Lung microvascular endothelial cell (primary cell): ENCODE results near the gene CEBPA. TPM values are rescaled to one million over a fixed set of nuclear protein-coding genes. Genes with fewer than 3 reads are reported as not detected.
"Not testable (repeated sequence)": the region's sequence is repeated elsewhere in the genome, so short reads cannot be mapped to it uniquely, and the experiment has no call there.

Experiments
- DNase-seq, 2 donors: peaks; one replicate each; pipeline versions ENCODE4 v3.0.0 to v3.0.0-alpha.2; 2010; ENCODE audit warnings: low read depth in 2 of 2
- total RNA-seq: library from RNA; depleted of rRNA; stranded (reverse); fragments of >200 nt; gene quantifications from 2 replicates; pipeline ENCODE4 v1.2.1, GENCODE V29; 2014

CEBPA gene
- total RNA-seq, 1 donor from 2014 or later = 0.20 TPM

DNA sequence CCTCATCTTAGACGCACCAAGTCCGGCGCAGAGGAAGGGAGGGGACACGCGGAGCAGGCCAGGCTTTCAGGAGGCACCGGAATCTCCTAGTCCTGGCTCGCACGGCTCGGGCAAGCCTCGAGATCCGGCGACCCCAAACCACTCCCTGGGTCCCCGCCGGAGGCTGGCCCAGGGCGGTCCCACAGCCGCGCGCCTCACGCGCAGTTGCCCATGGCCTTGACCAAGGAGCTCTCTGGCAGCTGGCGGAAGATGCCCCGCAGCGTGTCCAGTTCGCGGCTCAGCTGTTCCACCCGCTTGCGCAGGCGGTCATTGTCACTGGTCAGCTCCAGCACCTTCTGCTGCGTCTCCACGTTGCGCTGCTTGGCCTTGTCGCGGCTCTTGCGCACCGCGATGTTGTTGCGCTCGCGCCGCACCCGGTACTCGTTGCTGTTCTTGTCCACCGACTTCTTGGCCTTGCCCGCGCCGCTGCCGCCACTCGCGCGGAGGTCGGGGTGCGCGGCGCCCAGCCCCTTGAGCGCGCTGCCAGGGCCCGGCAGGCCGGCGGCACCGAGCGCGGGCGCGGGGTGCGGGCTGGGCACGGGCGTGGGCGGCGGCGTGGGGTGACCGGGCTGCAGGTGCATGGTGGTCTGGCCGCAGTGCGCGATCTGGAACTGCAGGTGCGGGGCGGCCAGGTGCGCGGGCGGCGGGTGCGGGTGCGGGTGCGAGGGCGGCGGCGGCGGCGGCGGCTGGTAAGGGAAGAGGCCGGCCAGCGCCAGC lies 1.0 kb downstream of the CEBPA start:
- DNase-seq = peak in 1 of 2 donors; percentile 11

DNA sequence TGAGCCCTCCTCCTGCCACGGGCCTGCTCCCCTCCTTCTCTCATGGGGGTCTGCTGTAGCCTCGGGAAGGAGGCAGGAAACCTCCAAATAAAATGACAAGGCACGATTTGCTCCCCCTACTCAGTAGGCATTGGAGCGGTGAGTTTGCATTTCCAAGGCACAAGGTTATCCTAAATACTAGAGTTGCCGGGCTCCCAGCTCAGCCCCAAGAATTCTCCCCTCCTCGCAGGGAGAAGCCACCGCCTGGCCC lies 1.5 kb downstream of the CEBPA start:
- DNase-seq = no peak

- no peak for DNase-seq
Observed at GRCh38 chr19:33300009-33300893, 2.1 kb downstream of the CEBPA start.

DNA sequence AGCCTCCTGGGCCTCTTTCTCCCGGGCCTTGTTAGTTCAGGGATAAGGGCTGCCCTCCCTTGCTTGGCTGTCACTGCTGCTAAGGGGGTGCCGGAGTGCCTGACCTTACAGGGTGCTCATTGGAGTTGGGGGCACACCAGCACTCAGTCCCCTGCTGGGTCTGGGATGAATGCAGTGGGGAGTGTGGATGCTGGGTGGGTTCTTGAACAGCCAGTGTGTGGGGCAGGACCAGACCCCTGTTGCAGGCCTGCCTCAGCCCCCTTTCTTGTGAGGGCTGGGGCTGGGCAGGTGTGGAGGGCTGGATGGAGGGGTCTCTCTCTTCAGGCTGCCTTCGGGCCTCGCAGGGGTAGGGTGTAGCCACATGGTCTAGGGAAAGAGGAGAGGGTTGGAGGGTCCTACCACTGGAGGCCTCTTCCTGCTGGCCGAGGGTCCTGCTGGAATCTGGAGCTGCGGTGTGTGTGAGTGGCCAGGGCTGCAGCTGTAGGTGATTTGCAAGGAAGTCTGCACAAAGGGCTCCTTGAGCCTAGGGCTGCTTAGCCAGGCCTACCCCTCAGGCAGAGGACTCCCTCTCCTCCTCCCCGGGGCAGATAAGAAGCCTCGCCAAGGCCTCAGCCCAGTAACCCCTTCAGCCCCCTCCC lies 3.2 kb downstream of the CEBPA start:
- DNase-seq = no peak

GRCh38 chr19:33298146-33298911 lies 4.0 kb downstream of the CEBPA start:
- no peak for DNase-seq

DNA sequence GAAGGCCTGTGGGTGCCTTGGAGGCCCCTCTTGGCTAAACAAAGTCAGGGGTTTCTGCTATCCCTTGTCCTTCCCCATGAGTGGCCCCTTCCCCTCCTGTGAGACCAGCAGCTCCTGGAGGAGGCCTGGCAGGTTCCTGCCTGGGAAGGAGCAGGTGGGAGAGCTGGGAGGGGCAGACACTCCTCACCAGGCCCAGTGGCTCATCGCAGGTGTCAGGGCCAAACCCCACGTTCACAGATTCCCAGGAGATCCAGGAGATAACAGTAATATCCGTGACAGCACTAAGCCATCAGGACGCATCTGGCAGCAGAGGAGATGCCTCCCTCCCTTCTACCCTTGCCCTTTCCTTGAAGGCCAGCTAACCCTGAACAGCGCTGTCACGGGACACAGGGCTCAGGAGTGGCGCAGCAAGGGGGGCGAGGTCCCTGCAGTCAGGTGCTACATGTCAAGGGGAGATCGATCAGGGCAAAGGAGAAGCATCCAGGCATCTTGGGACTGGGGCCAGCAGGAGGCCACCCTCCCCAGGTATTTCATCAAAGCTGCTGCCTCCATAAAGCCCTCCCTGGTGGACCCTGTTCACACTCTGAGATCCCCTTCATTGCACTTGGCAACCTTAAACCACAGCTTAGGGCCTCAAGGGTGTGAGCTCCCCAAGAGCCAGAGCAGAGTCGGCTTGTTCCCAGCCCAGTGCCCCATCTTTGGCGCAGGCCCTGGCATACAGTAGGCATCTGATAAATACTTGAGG lies 4.8 kb downstream of the CEBPA start:
- DNase-seq = no peak

DNA sequence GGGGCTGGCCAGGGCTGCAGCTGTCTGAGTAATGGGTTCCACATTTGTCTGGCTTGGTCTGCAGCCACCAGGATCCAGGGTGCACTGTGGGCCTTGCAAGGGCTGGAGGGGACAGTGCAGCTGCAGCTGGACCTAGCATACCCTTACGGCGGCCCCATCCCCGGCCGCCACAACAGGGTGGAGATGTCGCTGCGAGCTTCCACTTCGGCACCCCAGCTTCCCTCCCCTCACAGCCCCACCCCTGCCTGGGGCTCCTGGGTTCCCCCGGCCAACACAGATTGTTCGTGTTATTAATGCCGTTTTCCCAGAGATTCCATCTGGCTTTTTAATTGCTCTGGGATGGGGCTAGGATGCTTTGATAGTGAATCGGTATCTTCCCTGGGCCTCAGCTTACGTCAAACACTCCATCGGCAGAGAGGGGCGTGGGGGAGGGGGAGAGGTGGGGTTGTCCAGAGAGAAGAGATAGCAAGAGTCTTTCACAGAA lies 5.8 kb downstream of the CEBPA start:
- DNase-seq = no peak

GRCh38 chr19:33295621-33296487 lies 6.5 kb downstream of the CEBPA start:
- no peak for DNase-seq

DNA sequence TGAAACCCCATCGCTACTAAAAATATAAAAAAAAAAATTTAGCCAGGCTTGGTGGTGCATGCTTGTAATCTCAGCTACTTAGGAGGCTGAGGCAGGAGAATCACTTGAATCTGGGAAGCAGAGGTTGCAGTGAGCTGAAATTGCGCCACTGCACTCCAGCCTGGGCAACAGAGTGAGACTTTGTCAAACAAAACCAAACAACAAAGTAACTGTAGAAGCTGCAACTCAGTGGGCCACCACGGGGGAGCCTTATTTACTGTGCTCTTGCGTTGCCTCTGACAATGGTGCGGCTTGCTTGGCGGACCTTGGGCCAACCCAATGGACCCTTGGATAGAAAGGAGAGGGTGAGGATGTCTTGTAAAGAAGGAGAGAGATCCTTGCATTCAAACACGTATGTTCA lies 7.3 kb downstream of the CEBPA start:
- not testable (repeated sequence) for DNase-seq

- no peak for DNase-seq
Observed at GRCh38 chr19:33294058-33294798, 8.1 kb downstream of the CEBPA start.

DNA sequence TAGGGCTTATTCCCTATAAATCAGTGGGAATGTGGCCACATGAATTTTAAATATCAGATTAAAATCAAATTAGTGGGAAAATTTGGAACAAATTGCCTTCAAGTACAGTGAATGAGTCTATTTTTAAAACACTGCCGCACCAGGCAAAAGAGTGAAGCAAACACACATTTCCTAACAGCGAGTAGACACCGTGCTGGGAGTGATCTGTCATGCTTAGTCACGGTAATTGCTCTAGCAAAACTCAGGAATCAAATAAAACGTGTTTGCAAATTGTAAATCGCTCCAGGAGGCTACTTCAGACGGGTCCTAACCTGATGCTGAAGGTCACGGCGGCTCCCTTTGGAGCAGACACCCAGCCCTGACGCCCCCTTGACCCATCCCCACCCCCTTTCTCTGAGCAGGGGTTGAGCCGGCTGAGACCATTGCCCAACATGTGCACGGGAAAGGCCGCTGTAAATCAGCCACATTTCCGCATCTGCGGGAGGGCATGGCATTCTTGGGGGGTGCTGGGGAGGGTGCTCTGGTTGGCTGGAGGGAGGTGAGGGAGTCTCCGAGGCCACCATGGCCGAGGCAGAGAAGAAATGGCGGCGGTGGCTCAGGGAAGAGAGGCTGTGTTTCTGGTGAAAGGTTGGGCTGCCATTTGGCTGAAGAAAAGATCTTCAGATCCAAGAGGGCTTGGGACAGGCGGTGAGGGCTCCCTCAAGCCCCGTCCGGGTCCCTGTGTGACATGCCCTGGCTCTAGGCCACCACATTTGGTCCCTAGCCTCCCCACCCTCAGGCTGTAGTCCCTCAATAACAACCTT lies 8.9 kb downstream of the CEBPA start:
- DNase-seq = peak in 1 of 2 donors; percentile 30

GRCh38 chr19:33292595-33293254 lies 9.6 kb downstream of the CEBPA start:
- DNase-seq = no peak

DNA sequence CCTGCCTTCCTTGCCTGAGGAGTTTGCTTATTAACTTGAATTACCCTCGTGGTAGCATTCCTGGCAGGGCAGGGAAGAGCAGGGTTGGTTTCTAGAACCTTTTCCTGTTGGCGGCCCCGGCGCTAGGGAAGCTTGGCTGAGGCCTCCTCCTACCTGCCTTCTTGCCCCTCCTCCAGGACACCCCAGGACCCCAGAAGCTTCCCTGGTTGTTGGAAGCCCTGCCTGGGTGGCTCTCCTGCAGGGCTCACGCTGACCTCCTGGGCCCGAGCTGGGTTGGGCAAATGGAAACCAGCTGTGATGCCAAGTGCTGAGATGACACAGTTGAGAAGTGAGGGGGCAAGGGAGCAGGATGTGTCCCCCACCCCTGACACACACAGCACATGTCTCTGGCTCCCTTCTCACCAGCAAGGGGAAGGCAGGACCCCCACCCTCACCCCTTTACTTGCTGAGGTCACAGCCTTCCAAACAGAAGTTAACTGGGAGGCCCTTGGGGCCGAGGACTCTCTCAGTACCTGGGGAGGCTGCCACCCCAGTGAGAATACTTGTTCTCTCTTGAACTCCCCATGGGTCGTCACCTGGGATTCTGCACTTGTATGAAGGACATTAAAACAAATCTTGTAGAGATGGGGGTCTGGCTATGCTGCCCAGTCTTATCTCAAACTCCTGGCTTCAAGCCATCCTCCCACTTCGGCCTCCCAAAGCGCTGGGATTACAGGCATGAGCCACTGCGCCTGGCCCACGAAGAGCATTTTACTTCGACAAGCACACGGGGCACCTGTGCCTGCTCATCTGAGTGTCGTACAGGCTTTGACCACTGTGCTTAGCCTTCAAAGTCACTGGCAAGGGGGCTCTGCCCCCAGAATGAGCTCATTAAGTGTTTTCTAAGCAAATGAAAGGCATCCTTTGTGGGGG lies 10.5 kb downstream of the CEBPA start:
- DNase-seq = no peak

GRCh38 chr19:33290956-33291622 lies 11.2 kb downstream of the CEBPA start:
- DNase-seq = no peak

DNA sequence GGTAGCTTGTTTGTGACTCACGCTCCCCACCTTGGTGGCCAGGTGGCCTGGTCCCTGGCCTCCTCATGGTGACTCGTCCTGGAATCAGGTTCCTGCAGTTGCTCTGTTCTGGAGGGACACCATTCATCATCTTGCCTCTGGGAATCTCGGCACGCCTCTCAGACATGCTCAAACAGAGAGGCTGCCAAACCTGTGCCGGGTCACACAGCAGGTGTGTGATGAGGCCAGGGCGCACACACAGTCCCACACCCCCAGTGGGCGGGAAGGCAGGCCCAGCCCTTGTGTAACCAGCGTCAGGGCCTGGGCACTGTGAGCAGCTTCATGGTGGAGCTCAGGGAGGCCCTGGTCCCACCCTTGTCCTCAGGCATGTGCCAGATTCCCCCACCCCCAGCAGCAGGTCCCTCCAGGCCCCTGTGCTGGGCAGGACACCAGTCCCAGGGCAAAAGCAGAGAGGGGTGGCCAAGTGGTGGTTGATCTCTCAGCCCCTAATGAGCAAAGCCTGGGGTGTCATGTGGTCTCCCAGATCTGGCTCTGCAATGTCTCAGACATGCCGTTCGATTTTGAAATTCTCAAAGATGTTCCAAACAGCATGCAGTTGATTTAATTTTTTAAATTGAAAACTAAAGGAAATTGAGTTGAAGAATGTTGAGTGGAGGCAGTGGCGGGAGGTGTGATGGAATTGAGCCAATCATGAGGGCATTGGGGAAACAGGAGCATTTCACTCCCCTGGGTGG lies 12.1 kb downstream of the CEBPA start:
- DNase-seq = no peak
